OCI-LY7 (cell line): Measurements from ENCODE around the gene IL1RL2.

Experiments
- CTCF ChIP-seq: fragments of 200-600 bp; sonication (generic); conservative IDR thresholded peaks from 2 replicates; pipeline ENCODE4 v1.5.1; 2014; ENCODE audit warnings: mild to moderate bottlenecking, antibody characterized with exemption, low read length, moderate library complexity, mixed read lengths
- EZH2phosphoT487 ChIP-seq: fragments of 200-600 bp; sonication (generic); IDR thresholded peaks from 2 replicates; pipeline ENCODE4 v1.6.1; 2018; ENCODE audit warnings: low read depth, borderline replicate concordance, mild to moderate bottlenecking, mixed run types, antibody characterized with exemption, low read length, moderate library complexity, mixed read lengths

GRCh38 chr2:102208774-102209173 lies 22.0 kb downstream of the IL1RL2 start:
- no peak for TF ChIP-seq CTCF
- TF ChIP-seq EZH2phosphoT487, result no peak
